ENCODE measurements around the gene FAM110C. TPM values are rescaled to one million over a fixed set of nuclear protein-coding genes. Genes with fewer than 3 reads are reported as not detected.

FAM110C gene
- total and polyA plus RNA-seq, 2 of the 8 experiments (the other 6 are each of a cell fraction or from before 2014, with no cell fraction given): 4.8 to 13.2 TPM

GRCh38 chr2:45342-46130 is 769 bp downstream of the FAM110C start:
- ChIA-PET POLR2A (ENCODE audit: partially characterized antibody) (interaction anchor here (1.2 to 2.0 kb wide), 4 partner anchors 11 to 244 kb away, joined by 3 to 4 read pairs (median 4); no protein-coding TSS in a partner anchor), CTCF (ENCODE audit: partially characterized antibody) (interaction anchor here (0.5 to 3.1 kb wide), 10 partner anchors 10 to 669 kb away, joined by 3 to 15 read pairs (median 3); no protein-coding TSS in a partner anchor)
- Histone ChIP-seq H2AFZ (ENCODE audit: low read length) (no peak overlapping the region), H3K9ac (replicated peaks in 1 of 4; ENCODE audit: extremely low read depth in 1 of 4, low read depth in 3 of 4, low read length in 3 of 4) (peak overlapping the region in 3 of 4 experiments; percentile 13 to 60 (median 41); a peak in 3 of 7 replicates), H3K4ac (replicated peaks; ENCODE audit: insufficient read length, low read depth, low read length) (no peak overlapping the region), H3K4me2 (ENCODE audit: insufficient read depth in 1 of 2, low read depth in 2 of 2, low read length in 2 of 2) (peak overlapping the region; percentile 76 to 93), H3K27ac (ENCODE audit: low read depth, low read length) (no peak overlapping the region), H3K79me2 (ENCODE audit: control insufficient read depth in 1 of 2, insufficient read depth in 2 of 2, low read length in 2 of 2) (peaks cover 0 to 34% of the 10 kb centered on the region in 2 experiments; a peak in 3 of 4 replicates), H3K4me3 (ENCODE audit: extremely low read depth in 1 of 4, insufficient read depth in 2 of 4, low read depth in 3 of 4, low read length in 4 of 4) (peak overlapping the region; percentile 66 to 82 (median 74)), H2BK20ac (ENCODE audit: low read length) (no peak overlapping the region), H2BK12ac (ENCODE audit: low read depth, low read length) (no peak overlapping the region), H4K8ac (ENCODE audit: extremely low read depth, insufficient read depth, low read length) (peak overlapping the region; percentile 51; the same call in 1 of the 2 replicates), H2BK120ac (replicated peaks; ENCODE audit: low read depth, low read length) (no peak overlapping the region), H4K91ac (replicated peaks; ENCODE audit: insufficient read length, low read length) (no peak overlapping the region), H2AK5ac (ENCODE audit: low read depth, low read length) (no peak overlapping the region), H3K56ac (replicated peaks; ENCODE audit: insufficient read length, low read depth, low read length) (no peak overlapping the region), H4K5ac (ENCODE audit: insufficient read length, low read depth, low read length) (no peak overlapping the region), H3K9me3 (ENCODE audit: insufficient read depth in 2 of 2, low read depth in 1 of 2, low read length in 1 of 2) (no peaks in the 10 kb centered on the region), H4K20me1 (replicated peaks in 1 of 2; ENCODE audit: control insufficient read depth in 1 of 2, insufficient read depth in 2 of 2, low read length in 2 of 2) (peaks cover 8% of the 10 kb centered on the region in 2 experiments), H2BK15ac (ENCODE audit: low read length) (no peak overlapping the region), H3K23ac (ENCODE audit: insufficient read length) (no peak overlapping the region), H3K27me3 (replicated peaks in 1 of 4; ENCODE audit: control insufficient read depth in 3 of 4, extremely low read depth in 1 of 4, insufficient read depth in 3 of 4, low read length in 3 of 4) (peaks cover 0 to 12% (median 5%) of the 10 kb centered on the region in 4 experiments; a peak in 4 of 7 replicates), H3K18ac (ENCODE audit: extremely low read depth, low read length) (peak overlapping the region; percentile 71; the same call in 1 of the 2 replicates), H3K4me1 (replicated peaks in 1 of 4; ENCODE audit: control insufficient read depth in 3 of 4, insufficient read depth in 4 of 4, low read length in 3 of 4) (peaks cover 6 to 11% (median 11%) of the 10 kb centered on the region in 4 experiments; a peak in 6 of 7 replicates), H2BK5ac (ENCODE audit: low read depth, low read length) (no peak overlapping the region), H3K79me1 (ENCODE audit: low read depth, low read length) (peaks cover 2% of the 10 kb centered on the region), H3K36me3 (ENCODE audit: control insufficient read depth in 2 of 4, insufficient read depth in 4 of 4, low read length in 3 of 4) (peaks cover 2 to 8% (median 5%) of the 10 kb centered on the region in 4 experiments; a peak in 6 of 8 replicates), H3K14ac (ENCODE audit: insufficient read length) (no peak overlapping the region), H3K23me2 (ENCODE audit: low read depth, low read length) (peaks cover 10% of the 10 kb centered on the region; the same call in 1 of the 2 replicates)
- DNase-seq (ENCODE audit: low read depth in 1 of 2, low spot score in 2 of 2) (peak in 1 of 2 experiments; percentile 61), FAIRE-seq (no peak)
- 2% methylated on average over 59 of the region's 76 CpGs; no CpG with 5 or more reads in 1 of the 2 experiments for WGBS, 2 experiments (ENCODE audit: extremely low coverage in 1 of 2, insufficient coverage in 1 of 2, insufficient read length in 1 of 2, insufficient replicate concordance in 2 of 2, low coverage in 1 of 2, low lambda C conversion rate in 2 of 2, missing lambda C conversion rate in 1 of 2)
- TF ChIP-seq RAD21 (IDR thresholded peaks at IDR 0.05 in 1 of 2, conservative IDR thresholded peaks at IDR 0.05 in 1 of 2; ENCODE audit: low read depth in 2 of 2, low read length in 2 of 2): peak in 1 of 2 experiments; percentile 0; a peak in 1 of 4 replicates
- TF ChIP-seq PHF8 (conservative IDR thresholded peaks at IDR 0.05; ENCODE audit: low read depth, low read length): 0 out of 2 replicates have a peak, but pooled peaks have one; percentile 24
- TF ChIP-seq CBX8 (IDR thresholded peaks at IDR 0.05; ENCODE audit: borderline replicate concordance, low read depth, low read length): no peak
- TF ChIP-seq EP300 (IDR thresholded peaks at IDR 0.05; ENCODE audit: borderline replicate concordance in 1 of 2, low read depth in 2 of 2, low read length in 2 of 2): no peak
- no peak for TF ChIP-seq POLR2AphosphoS5 (IDR thresholded peaks at IDR 0.05; ENCODE audit: low read depth, low read length)
- TF ChIP-seq EGR1 (IDR thresholded peaks at IDR 0.05; ENCODE audit: borderline replicate concordance, low read depth, low read length): no peak
- TF ChIP-seq ZNF274 (IDR thresholded peaks at IDR 0.05; ENCODE audit: borderline replicate concordance, extremely low read depth, low read length): no peak
- TF ChIP-seq HDAC6 (IDR thresholded peaks at IDR 0.05; ENCODE audit: low read depth, low read length): no peak
- no peak for TF ChIP-seq SP4 (IDR thresholded peaks at IDR 0.05; ENCODE audit: low read length)
- peak; percentile 42 for TF ChIP-seq ASH2L (IDR thresholded peaks at IDR 0.05; ENCODE audit: low read length)
- no peak for TF ChIP-seq SP2 (IDR thresholded peaks at IDR 0.05; ENCODE audit: low read length)
